Osteoblast (primary cell): ENCODE results near the gene UTF1. TPM values are rescaled to one million over a fixed set of nuclear protein-coding genes. Genes with fewer than 3 reads are reported as not detected.

Experiments used
- DNase-seq: peaks from one replicate; pipeline ENCODE4 v3.0.0; 2011; ENCODE audit warnings: low spot score, mixed read lengths; ENCODE audit not compliant: insufficient read length; ENCODE audit errors: missing footprints
- H2AFZ ChIP-seq: 2 replicates; pipeline ENCODE4 v1.6.0; 2011; ENCODE audit warnings: mild to moderate bottlenecking, low read length
- H3K27ac ChIP-seq: 2 replicates; pipeline ENCODE4 v1.5.1; 2011; ENCODE audit warnings: mild to moderate bottlenecking, low read depth, low read length, moderate library complexity
- H3K27me3 ChIP-seq: 2 replicates; pipeline ENCODE4 v1.6.0; 2012; ENCODE audit warnings: mild to moderate bottlenecking, control low read depth, inconsistent platforms, low read length, moderate library complexity; ENCODE audit not compliant: insufficient read depth
- H3K36me3 ChIP-seq: 2 replicates; pipeline ENCODE4 v1.5.1; 2011; ENCODE audit warnings: mild to moderate bottlenecking, low read length, control low read depth, moderate library complexity; ENCODE audit not compliant: insufficient read depth
- H3K4me1 ChIP-seq: 2 replicates; pipeline ENCODE4 v1.5.1; 2011; ENCODE audit warnings: mild to moderate bottlenecking, low read length, control low read depth, moderate library complexity; ENCODE audit not compliant: insufficient read depth
- H3K4me2 ChIP-seq: 2 replicates; pipeline ENCODE4 v1.6.0; 2011; ENCODE audit warnings: mild to moderate bottlenecking, low read length; ENCODE audit not compliant: insufficient read depth
- H3K4me3 ChIP-seq: fragments of 200-600 bp; sonication (generic); 3 replicates; pipeline ENCODE4 v1.5.1; 2012; ENCODE audit warnings: mild to moderate bottlenecking, low read length, inconsistent platforms; ENCODE audit not compliant: insufficient read depth
- H3K79me2 ChIP-seq: 2 replicates; pipeline ENCODE4 v1.6.0; 2012; ENCODE audit warnings: mild to moderate bottlenecking, low read length, control low read depth, inconsistent platforms; ENCODE audit not compliant: insufficient read depth
- H3K9me3 ChIP-seq: 2 replicates; pipeline ENCODE4 v1.5.1; 2011; ENCODE audit warnings: low read depth, low read length, control low read depth
- H4K20me1 ChIP-seq: 2 replicates; pipeline ENCODE4 v1.6.0; 2012; ENCODE audit warnings: mild to moderate bottlenecking, low read length, control low read depth; ENCODE audit not compliant: insufficient read depth
- CTCF ChIP-seq: IDR thresholded peaks from 2 replicates; pipeline ENCODE4 v1.5.1; 2011; ENCODE audit warnings: mild to moderate bottlenecking, low read depth, low read length, moderate library complexity; ENCODE audit errors: extremely low read depth
- total RNA-seq: library from RNA; depleted of rRNA; stranded (reverse); fragments of >200 nt; gene quantifications from 2 replicates; pipeline ENCODE4 v1.2.3, GENCODE V29; 2012

The UTF1 gene
- total RNA-seq, 1 donor: not detected

GRCh38 chr10:133204226-133205015 lies 25.6 kb upstream of the UTF1 start:
- no peaks in the 10 kb centered on the region for H3K9me3 ChIP-seq
- H3K4me3 ChIP-seq: no peak overlapping the region
- H3K4me2 ChIP-seq: no peak overlapping the region
- no peaks in the 10 kb centered on the region for H3K27me3 ChIP-seq
- H3K27ac ChIP-seq: no peak overlapping the region
- no peak for TF ChIP-seq CTCF
- no peaks in the 10 kb centered on the region for H4K20me1 ChIP-seq
- H2AFZ ChIP-seq: no peak overlapping the region
- H3K79me2 ChIP-seq: no peaks in the 10 kb centered on the region
- H3K4me1 ChIP-seq: no peaks in the 10 kb centered on the region
- no peaks in the 10 kb centered on the region for H3K36me3 ChIP-seq
- no peak for DNase-seq

- Histone ChIP-seq H3K79me2 (no peaks in the 10 kb centered on the region), H3K27ac (no peak overlapping the region), H3K36me3 (no peaks in the 10 kb centered on the region), H3K4me2 (no peak overlapping the region), H4K20me1 (no peaks in the 10 kb centered on the region), H3K9me3 (no peaks in the 10 kb centered on the region), H2AFZ (no peak overlapping the region), H3K4me1 (no peaks in the 10 kb centered on the region), H3K4me3 (no peak overlapping the region), H3K27me3 (no peaks in the 10 kb centered on the region)
- DNase-seq: no peak
- TF ChIP-seq CTCF: no peak
Measured at GRCh38 chr10:133205146-133205545, 24.9 kb upstream of the UTF1 start.

- Histone ChIP-seq H3K9me3 (no peaks in the 10 kb centered on the region), H2AFZ (no peak overlapping the region), H3K4me1 (no peaks in the 10 kb centered on the region), H3K27me3 (no peaks in the 10 kb centered on the region), H3K36me3 (no peaks in the 10 kb centered on the region), H3K79me2 (no peaks in the 10 kb centered on the region), H4K20me1 (no peaks in the 10 kb centered on the region), H3K4me2 (no peak overlapping the region), H3K4me3 (no peak overlapping the region), H3K27ac (no peak overlapping the region)
- no peak for TF ChIP-seq CTCF
- DNase-seq: no peak
Measured at GRCh38 chr10:133206356-133207040, 23.5 kb upstream of the UTF1 start.

- no peaks in the 10 kb centered on the region for H4K20me1 ChIP-seq
- no peak overlapping the region for H3K4me3 ChIP-seq
- H3K9me3 ChIP-seq: no peaks in the 10 kb centered on the region
- no peak overlapping the region for H3K4me2 ChIP-seq
- H3K27ac ChIP-seq: no peak overlapping the region
- H2AFZ ChIP-seq: no peak overlapping the region
- no peaks in the 10 kb centered on the region for H3K4me1 ChIP-seq
- TF ChIP-seq CTCF: no peak
- no peaks in the 10 kb centered on the region for H3K27me3 ChIP-seq
- no peaks in the 10 kb centered on the region for H3K36me3 ChIP-seq
- no peaks in the 10 kb centered on the region for H3K79me2 ChIP-seq
- no peak for DNase-seq
Measured at GRCh38 chr10:133207041-133207600, 22.9 kb upstream of the UTF1 start.
